Measurements from ENCODE around the gene MPHOSPH9.

The MPHOSPH9 gene

GRCh38 chr12:123148223-123148622, 84.7 kb downstream of the MPHOSPH9 start:
- H3K4me1 ChIP-seq (ENCODE audit: low read depth, poor library complexity, severe bottlenecking): no peaks in the 10 kb centered on the region
- H3K27ac ChIP-seq: no peak overlapping the region
- H3K4me2 ChIP-seq: no peak overlapping the region
- no peaks in the 10 kb centered on the region for H3K79me2 ChIP-seq (ENCODE audit: insufficient read depth, low read depth)
- H3K9ac ChIP-seq: no peak overlapping the region
- H3K27me3 ChIP-seq (ENCODE audit: insufficient read depth, low read depth): no peaks in the 10 kb centered on the region
- no peak overlapping the region for H2AFZ ChIP-seq (ENCODE audit: low read depth)
- H3K4me3 ChIP-seq (IDR thresholded peaks at IDR 0.05; ENCODE audit: insufficient read depth, low read depth, low read length): no peak overlapping the region
- H3K36me3 ChIP-seq (ENCODE audit: insufficient read depth): no peaks in the 10 kb centered on the region
- no peak for TF ChIP-seq CTCF (conservative IDR thresholded peaks at IDR 0.05; ENCODE audit: low read depth, low read length)
- no peaks in the 10 kb centered on the region for H4K20me1 ChIP-seq (ENCODE audit: insufficient read depth)

- Histone ChIP-seq H3K4me1 (ENCODE audit: low read depth, poor library complexity, severe bottlenecking) (peaks cover 5% of the 10 kb centered on the region), H3K36me3 (ENCODE audit: insufficient read depth) (no peaks in the 10 kb centered on the region), H4K20me1 (ENCODE audit: insufficient read depth) (no peaks in the 10 kb centered on the region), H3K27ac (no peak overlapping the region), H3K9ac (no peak overlapping the region), H3K79me2 (ENCODE audit: insufficient read depth, low read depth) (no peaks in the 10 kb centered on the region), H3K4me2 (no peak overlapping the region), H3K27me3 (ENCODE audit: insufficient read depth, low read depth) (no peaks in the 10 kb centered on the region), H2AFZ (ENCODE audit: low read depth) (no peak overlapping the region), H3K4me3 (IDR thresholded peaks at IDR 0.05; ENCODE audit: insufficient read depth, low read depth, low read length) (no peak overlapping the region)
- TF ChIP-seq CTCF (conservative IDR thresholded peaks at IDR 0.05; ENCODE audit: low read depth, low read length): no peak
Observed at GRCh38 chr12:123145211-123145610, 87.7 kb downstream of the MPHOSPH9 start.

GRCh38 chr12:123143736-123144461, 89.0 kb downstream of the MPHOSPH9 start:
- Histone ChIP-seq H3K79me2 (ENCODE audit: insufficient read depth, low read depth) (no peaks in the 10 kb centered on the region), H3K27me3 (ENCODE audit: insufficient read depth, low read depth) (no peaks in the 10 kb centered on the region), H3K9ac (no peak overlapping the region), H2AFZ (ENCODE audit: low read depth) (no peak overlapping the region), H3K4me1 (ENCODE audit: low read depth, poor library complexity, severe bottlenecking) (peaks cover 7% of the 10 kb centered on the region), H4K20me1 (ENCODE audit: insufficient read depth) (no peaks in the 10 kb centered on the region), H3K4me2 (no peak overlapping the region), H3K27ac (no peak overlapping the region), H3K36me3 (ENCODE audit: insufficient read depth) (no peaks in the 10 kb centered on the region), H3K4me3 (IDR thresholded peaks at IDR 0.05; ENCODE audit: insufficient read depth, low read depth, low read length) (no peak overlapping the region)
- no peak for TF ChIP-seq CTCF (conservative IDR thresholded peaks at IDR 0.05; ENCODE audit: low read depth, low read length)

- H2AFZ ChIP-seq (ENCODE audit: low read depth): no peak overlapping the region
- no peak overlapping the region for H3K9ac ChIP-seq
- no peaks in the 10 kb centered on the region for H4K20me1 ChIP-seq (ENCODE audit: insufficient read depth)
- no peak overlapping the region for H3K27ac ChIP-seq
- H3K36me3 ChIP-seq (ENCODE audit: insufficient read depth): no peaks in the 10 kb centered on the region
- TF ChIP-seq CTCF (conservative IDR thresholded peaks at IDR 0.05; ENCODE audit: low read depth, low read length): no peak
- no peaks in the 10 kb centered on the region for H3K27me3 ChIP-seq (ENCODE audit: insufficient read depth, low read depth)
- no peak overlapping the region for H3K4me3 ChIP-seq (IDR thresholded peaks at IDR 0.05; ENCODE audit: insufficient read depth, low read depth, low read length)
- H3K79me2 ChIP-seq (ENCODE audit: insufficient read depth, low read depth): no peaks in the 10 kb centered on the region
- H3K4me2 ChIP-seq: no peak overlapping the region
- peaks cover 7% of the 10 kb centered on the region for H3K4me1 ChIP-seq (ENCODE audit: low read depth, poor library complexity, severe bottlenecking)
Observed at GRCh38 chr12:123142921-123143735, 89.8 kb downstream of the MPHOSPH9 start.

Data from KMS-11 (cell line).